ENCODE measurements around the gene HAUS8. TPM values are rescaled to one million over a fixed set of nuclear protein-coding genes. Genes with fewer than 3 reads are reported as not detected.

The HAUS8 gene
- total and polyA plus RNA-seq, 2 of the 13 experiments (the other 11 are each of a cell fraction or from before 2014, with no cell fraction given), result 7.8 to 17.5 TPM

DNA sequence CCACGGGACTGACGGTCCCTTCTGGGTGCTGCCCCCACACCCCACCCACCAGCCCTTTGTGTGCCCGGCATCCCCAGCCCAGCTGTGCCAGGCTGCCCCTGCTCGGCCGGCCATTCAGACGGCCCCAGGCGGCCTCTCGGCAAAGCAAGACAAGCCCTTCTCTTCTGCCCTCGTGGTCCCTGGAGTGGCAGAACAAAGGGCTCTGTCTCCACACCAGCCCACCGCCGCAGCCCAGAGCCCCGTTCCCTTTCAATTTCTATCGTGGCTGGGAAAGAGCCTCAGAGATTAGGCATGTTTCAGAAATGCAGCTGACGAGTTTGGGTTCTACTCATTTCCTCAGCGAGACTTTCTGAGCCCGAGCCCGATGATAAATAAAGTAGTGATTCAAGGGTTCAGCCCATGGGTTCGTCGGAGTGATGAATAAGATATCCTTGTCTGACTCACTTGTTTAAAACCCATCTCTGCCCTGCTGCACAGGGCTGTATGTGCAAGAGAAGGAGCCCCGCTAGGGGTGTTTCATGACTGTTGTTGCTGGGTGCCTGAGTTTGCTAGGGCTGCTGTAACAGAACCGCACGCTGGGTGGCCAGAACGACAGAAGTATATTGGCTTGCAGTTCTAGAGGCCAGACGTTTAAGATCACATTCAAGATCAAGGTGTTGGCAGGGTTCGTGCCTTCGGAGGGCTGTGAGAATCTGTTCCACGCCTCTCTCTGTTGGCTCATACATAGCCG is 4.6 kb upstream of the HAUS8 start (continued):
- TF ChIP-seq, protein P1, sequence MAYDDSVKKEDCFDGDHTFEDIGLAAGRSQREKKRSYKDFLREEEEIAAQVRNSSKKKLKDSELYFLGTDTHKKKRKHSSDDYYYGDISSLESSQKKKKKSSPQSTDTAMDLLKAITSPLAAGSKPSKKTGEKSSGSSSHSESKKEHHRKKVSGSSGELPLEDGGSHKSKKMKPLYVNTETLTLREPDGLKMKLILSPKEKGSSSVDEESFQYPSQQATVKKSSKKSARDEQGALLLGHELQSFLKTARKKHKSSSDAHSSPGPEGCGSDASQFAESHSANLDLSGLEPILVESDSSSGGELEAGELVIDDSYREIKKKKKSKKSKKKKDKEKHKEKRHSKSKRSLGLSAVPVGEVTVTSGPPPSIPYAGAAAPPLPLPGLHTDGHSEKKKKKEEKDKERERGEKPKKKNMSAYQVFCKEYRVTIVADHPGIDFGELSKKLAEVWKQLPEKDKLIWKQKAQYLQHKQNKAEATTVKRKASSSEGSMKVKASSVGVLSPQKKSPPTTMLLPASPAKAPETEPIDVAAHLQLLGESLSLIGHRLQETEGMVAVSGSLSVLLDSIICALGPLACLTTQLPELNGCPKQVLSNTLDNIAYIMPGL (CRISPR knock-in tag; IDR thresholded peaks at IDR 0.05; ENCODE audit: borderline replicate concordance in 1 of 2, low read depth in 1 of 2), result peak; percentile 52 to 53; a peak in 2 of 4 replicates
- TF ChIP-seq, protein P2, sequence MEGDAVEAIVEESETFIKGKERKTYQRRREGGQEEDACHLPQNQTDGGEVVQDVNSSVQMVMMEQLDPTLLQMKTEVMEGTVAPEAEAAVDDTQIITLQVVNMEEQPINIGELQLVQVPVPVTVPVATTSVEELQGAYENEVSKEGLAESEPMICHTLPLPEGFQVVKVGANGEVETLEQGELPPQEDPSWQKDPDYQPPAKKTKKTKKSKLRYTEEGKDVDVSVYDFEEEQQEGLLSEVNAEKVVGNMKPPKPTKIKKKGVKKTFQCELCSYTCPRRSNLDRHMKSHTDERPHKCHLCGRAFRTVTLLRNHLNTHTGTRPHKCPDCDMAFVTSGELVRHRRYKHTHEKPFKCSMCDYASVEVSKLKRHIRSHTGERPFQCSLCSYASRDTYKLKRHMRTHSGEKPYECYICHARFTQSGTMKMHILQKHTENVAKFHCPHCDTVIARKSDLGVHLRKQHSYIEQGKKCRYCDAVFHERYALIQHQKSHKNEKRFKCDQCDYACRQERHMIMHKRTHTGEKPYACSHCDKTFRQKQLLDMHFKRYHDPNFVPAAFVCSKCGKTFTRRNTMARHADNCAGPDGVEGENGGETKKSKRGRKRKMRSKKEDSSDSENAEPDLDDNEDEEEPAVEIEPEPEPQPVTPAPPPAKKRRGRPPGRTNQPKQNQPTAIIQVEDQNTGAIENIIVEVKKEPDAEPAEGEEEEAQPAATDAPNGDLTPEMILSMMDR (CRISPR knock-in tag; IDR thresholded peaks at IDR 0.05), result peak; percentile 67
- 0 out of 2 replicates have a peak, but pooled peaks have one; percentile 39 for TF ChIP-seq ZNF124 (CRISPR knock-in tag; IDR thresholded peaks at IDR 0.05)
- no peak for TF ChIP-seq SUZ12 (IDR thresholded peaks at IDR 0.05; ENCODE audit: low read depth, low read length)
- TF ChIP-seq, protein P3, sequence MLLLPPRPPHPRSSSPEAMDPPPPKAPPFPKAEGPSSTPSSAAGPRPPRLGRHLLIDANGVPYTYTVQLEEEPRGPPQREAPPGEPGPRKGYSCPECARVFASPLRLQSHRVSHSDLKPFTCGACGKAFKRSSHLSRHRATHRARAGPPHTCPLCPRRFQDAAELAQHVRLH (CRISPR knock-in tag; IDR thresholded peaks at IDR 0.05; ENCODE audit: borderline replicate concordance, low read depth), result no peak
- TF ChIP-seq CBX5 (CRISPR knock-in tag; IDR thresholded peaks at IDR 0.05; ENCODE audit: borderline replicate concordance), result no peak
- no peak for TF ChIP-seq SMYD3 (CRISPR knock-in tag; IDR thresholded peaks at IDR 0.05)
- no peak for TF ChIP-seq ZBTB8A (CRISPR knock-in tag; IDR thresholded peaks at IDR 0.05; ENCODE audit: borderline replicate concordance, low read depth)
- no peak for TF ChIP-seq ZNF557 (CRISPR knock-in tag; IDR thresholded peaks at IDR 0.05)
- TF ChIP-seq, protein P4, sequence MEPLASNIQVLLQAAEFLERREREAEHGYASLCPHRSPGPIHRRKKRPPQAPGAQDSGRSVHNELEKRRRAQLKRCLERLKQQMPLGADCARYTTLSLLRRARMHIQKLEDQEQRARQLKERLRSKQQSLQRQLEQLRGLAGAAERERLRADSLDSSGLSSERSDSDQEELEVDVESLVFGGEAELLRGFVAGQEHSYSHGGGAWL (CRISPR knock-in tag; IDR thresholded peaks at IDR 0.05), result no peak
- no peak for TF ChIP-seq FOXA3 (CRISPR knock-in tag; IDR thresholded peaks at IDR 0.05)
- TF ChIP-seq STAG1 (CRISPR knock-in tag; IDR thresholded peaks at IDR 0.05), result peak; percentile 53
- no peak for TF ChIP-seq ZFY (CRISPR knock-in tag; IDR thresholded peaks at IDR 0.05)
- TF ChIP-seq MTF2 (CRISPR knock-in tag; IDR thresholded peaks at IDR 0.05; ENCODE audit: borderline replicate concordance), result no peak
- TF ChIP-seq, protein P5, sequence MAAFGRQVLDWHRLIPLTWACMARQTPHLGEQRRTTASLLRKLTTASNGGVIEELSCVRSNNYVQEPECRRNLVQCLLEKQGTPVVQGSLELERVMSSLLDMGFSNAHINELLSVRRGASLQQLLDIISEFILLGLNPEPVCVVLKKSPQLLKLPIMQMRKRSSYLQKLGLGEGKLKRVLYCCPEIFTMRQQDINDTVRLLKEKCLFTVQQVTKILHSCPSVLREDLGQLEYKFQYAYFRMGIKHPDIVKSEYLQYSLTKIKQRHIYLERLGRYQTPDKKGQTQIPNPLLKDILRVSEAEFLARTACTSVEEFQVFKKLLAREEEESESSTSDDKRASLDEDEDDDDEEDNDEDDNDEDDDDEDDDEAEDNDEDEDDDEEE (CRISPR knock-in tag; IDR thresholded peaks at IDR 0.05), result peak; percentile 77; the same call in 1 of the 2 replicates
- TF ChIP-seq, protein P6, sequence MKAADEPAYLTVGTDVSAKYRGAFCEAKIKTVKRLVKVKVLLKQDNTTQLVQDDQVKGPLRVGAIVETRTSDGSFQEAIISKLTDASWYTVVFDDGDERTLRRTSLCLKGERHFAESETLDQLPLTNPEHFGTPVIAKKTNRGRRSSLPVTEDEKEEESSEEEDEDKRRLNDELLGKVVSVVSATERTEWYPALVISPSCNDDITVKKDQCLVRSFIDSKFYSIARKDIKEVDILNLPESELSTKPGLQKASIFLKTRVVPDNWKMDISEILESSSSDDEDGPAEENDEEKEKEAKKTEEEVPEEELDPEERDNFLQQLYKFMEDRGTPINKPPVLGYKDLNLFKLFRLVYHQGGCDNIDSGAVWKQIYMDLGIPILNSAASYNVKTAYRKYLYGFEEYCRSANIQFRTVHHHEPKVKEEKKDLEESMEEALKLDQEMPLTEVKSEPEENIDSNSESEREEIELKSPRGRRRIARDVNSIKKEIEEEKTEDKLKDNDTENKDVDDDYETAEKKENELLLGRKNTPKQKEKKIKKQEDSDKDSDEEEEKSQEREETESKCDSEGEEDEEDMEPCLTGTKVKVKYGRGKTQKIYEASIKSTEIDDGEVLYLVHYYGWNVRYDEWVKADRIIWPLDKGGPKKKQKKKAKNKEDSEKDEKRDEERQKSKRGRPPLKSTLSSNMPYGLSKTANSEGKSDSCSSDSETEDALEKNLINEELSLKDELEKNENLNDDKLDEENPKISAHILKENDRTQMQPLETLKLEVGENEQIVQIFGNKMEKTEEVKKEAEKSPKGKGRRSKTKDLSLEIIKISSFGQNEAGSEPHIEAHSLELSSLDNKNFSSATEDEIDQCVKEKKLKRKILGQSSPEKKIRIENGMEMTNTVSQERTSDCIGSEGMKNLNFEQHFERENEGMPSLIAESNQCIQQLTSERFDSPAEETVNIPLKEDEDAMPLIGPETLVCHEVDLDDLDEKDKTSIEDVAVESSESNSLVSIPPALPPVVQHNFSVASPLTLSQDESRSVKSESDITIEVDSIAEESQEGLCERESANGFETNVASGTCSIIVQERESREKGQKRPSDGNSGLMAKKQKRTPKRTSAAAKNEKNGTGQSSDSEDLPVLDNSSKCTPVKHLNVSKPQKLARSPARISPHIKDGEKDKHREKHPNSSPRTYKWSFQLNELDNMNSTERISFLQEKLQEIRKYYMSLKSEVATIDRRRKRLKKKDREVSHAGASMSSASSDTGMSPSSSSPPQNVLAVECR (CRISPR knock-in tag; IDR thresholded peaks at IDR 0.05; ENCODE audit: borderline replicate concordance), result peak; percentile 38; the same call in 1 of the 2 replicates
- TF ChIP-seq ZBTB21 (CRISPR knock-in tag; IDR thresholded peaks at IDR 0.05), result no peak
- 0 out of 2 replicates have a peak, but pooled peaks have one; percentile 43 for TF ChIP-seq ZNF253 (CRISPR knock-in tag; IDR thresholded peaks at IDR 0.05; ENCODE audit: borderline replicate concordance)

All from HepG2 (cell line).